Mucosa of rectum (tissue), 2 donors: ENCODE measurements around the gene ALX3.
A peak's percentile ranks its signal among the peaks of the same experiment; 100 is the strongest.
"Not testable (repeated sequence)": the region's sequence is repeated elsewhere in the genome, so short reads cannot be mapped to it uniquely, and the experiment has no call there.

Experiments
- H3K27ac ChIP-seq, 2 donors: one replicate each; pipeline ENCODE4 v1.7.0; 2013; ENCODE audit warnings: inconsistent platforms in 2 of 2, low read depth in 2 of 2, low read length in 2 of 2
- H3K27me3 ChIP-seq, 2 donors: one replicate each; pipeline ENCODE4 v1.7.0; 2013; ENCODE audit warnings: low read length in 2 of 2; ENCODE audit not compliant: control insufficient read depth in 2 of 2, insufficient read depth in 2 of 2
- H3K36me3 ChIP-seq, 2 donors: one replicate each; pipeline ENCODE4 v1.7.0; 2013; ENCODE audit warnings: low read length in 2 of 2; ENCODE audit not compliant: control insufficient read depth in 2 of 2, insufficient read depth in 2 of 2
- H3K4me1 ChIP-seq, 2 donors: one replicate each; pipeline ENCODE4 v1.7.0; 2013; ENCODE audit warnings: low read length in 2 of 2, mild to moderate bottlenecking in 1 of 2; ENCODE audit not compliant: control insufficient read depth in 2 of 2, insufficient read depth in 2 of 2
- H3K4me3 ChIP-seq, 2 donors: one replicate each; pipeline ENCODE4 v1.7.0; 2013; ENCODE audit warnings: low read length in 2 of 2
- H3K9ac ChIP-seq, 2 donors: one replicate each; pipeline ENCODE4 v1.7.0; 2013; ENCODE audit warnings: low read length in 2 of 2, low read depth in 1 of 2, mild to moderate bottlenecking in 1 of 2
- H3K9me3 ChIP-seq, 2 donors: one replicate each; pipeline ENCODE4 v1.7.0; 2013; ENCODE audit warnings: low read length in 2 of 2; ENCODE audit not compliant: control insufficient read depth in 2 of 2
- donor health status: healthy.
- donor health status: Normal muscosa, but diverticular disease.

ALX3 gene

GRCh38 chr1:110033421-110033820 lies 37.1 kb downstream of the ALX3 start:
- H3K27me3 ChIP-seq: no peaks in the 10 kb centered on the region
- peaks cover 7 to 10% of the 10 kb centered on the region in 2 donors for H3K36me3 ChIP-seq
- H3K27ac ChIP-seq: no peak overlapping the region
- H3K4me3 ChIP-seq: no peak overlapping the region
- no peaks in the 10 kb centered on the region for H3K9me3 ChIP-seq
- peaks cover 8 to 13% of the 10 kb centered on the region in 2 donors for H3K4me1 ChIP-seq
- no peak overlapping the region for H3K9ac ChIP-seq

GRCh38 chr1:110032327-110032726 lies 38.1 kb downstream of the ALX3 start:
- Histone ChIP-seq H3K4me1 (peaks cover 8 to 13% of the 10 kb centered on the region in 2 donors), H3K36me3 (peaks cover 0 to under 1% of the 10 kb centered on the region in 2 donors), H3K27me3 (no peaks in the 10 kb centered on the region), H3K9ac (no peak overlapping the region), H3K27ac (no peak overlapping the region), H3K9me3 (no peaks in the 10 kb centered on the region), H3K4me3 (no peak overlapping the region)

GRCh38 chr1:110030687-110031086 lies 39.8 kb downstream of the ALX3 start:
- Histone ChIP-seq H3K4me3 (peak overlapping the region in 1 of 2 donors; percentile 1), H3K4me1 (peaks cover 6 to 11% of the 10 kb centered on the region in 2 donors)
- not testable (repeated sequence) for H3K27me3 ChIP-seq, H3K9me3 ChIP-seq, H3K9ac ChIP-seq, H3K27ac ChIP-seq, H3K36me3 ChIP-seq

- H3K9me3 ChIP-seq: no peaks in the 10 kb centered on the region
- peaks cover 42 to 51% of the 10 kb centered on the region in 2 donors for H3K36me3 ChIP-seq
- H3K27me3 ChIP-seq: no peaks in the 10 kb centered on the region
- H3K27ac ChIP-seq: no peak overlapping the region
- H3K4me3 ChIP-seq: no peak overlapping the region
- no peak overlapping the region for H3K9ac ChIP-seq
- no peaks in the 10 kb centered on the region for H3K4me1 ChIP-seq
These were observed 45.9 kb downstream of the ALX3 start for GRCh38 chr1:110024613-110025012.

- H3K36me3 ChIP-seq: peaks cover 74 to 84% of the 10 kb centered on the region in 2 donors
- H3K9ac ChIP-seq: no peak overlapping the region
- no peaks in the 10 kb centered on the region for H3K27me3 ChIP-seq
- no peaks in the 10 kb centered on the region for H3K9me3 ChIP-seq
- H3K4me1 ChIP-seq: no peaks in the 10 kb centered on the region
- no peak overlapping the region for H3K4me3 ChIP-seq
- H3K27ac ChIP-seq: no peak overlapping the region
These were observed 49.2 kb downstream of the ALX3 start for GRCh38 chr1:110021285-110021684.

- Histone ChIP-seq H3K27ac (no peak overlapping the region), H3K9ac (no peak overlapping the region), H3K4me3 (no peak overlapping the region), H3K9me3 (no peaks in the 10 kb centered on the region), H3K27me3 (no peaks in the 10 kb centered on the region), H3K36me3 (peaks cover 86 to 92% of the 10 kb centered on the region in 2 donors), H3K4me1 (no peaks in the 10 kb centered on the region)
These were observed 50.7 kb downstream of the ALX3 start for GRCh38 chr1:110019770-110020169.

GRCh38 chr1:110018396-110018795 lies 52.1 kb downstream of the ALX3 start:
- Histone ChIP-seq H3K4me1 (no peaks in the 10 kb centered on the region), H3K4me3 (no peak overlapping the region), H3K27me3 (no peaks in the 10 kb centered on the region), H3K9me3 (no peaks in the 10 kb centered on the region), H3K36me3 (peaks cover 85 to 89% of the 10 kb centered on the region in 2 donors), H3K9ac (no peak overlapping the region), H3K27ac (no peak overlapping the region)

GRCh38 chr1:110017792-110018191 lies 52.7 kb downstream of the ALX3 start:
- no peak overlapping the region for H3K4me3 ChIP-seq
- H3K36me3 ChIP-seq: peaks cover 80 to 83% of the 10 kb centered on the region in 2 donors
- H3K4me1 ChIP-seq: no peaks in the 10 kb centered on the region
- no peak overlapping the region for H3K9ac ChIP-seq
- no peak overlapping the region for H3K27ac ChIP-seq
- H3K9me3 ChIP-seq: no peaks in the 10 kb centered on the region
- no peaks in the 10 kb centered on the region for H3K27me3 ChIP-seq

GRCh38 chr1:110012100-110012780 lies 58.2 kb downstream of the ALX3 start:
- Histone ChIP-seq H3K36me3 (peaks cover 64% of the 10 kb centered on the region in 2 donors), H3K27me3 (no peaks in the 10 kb centered on the region), H3K27ac (peak overlapping the region; percentile 18 to 61), H3K4me3 (peak overlapping the region in 1 of 2 donors; percentile 21), H3K9ac (no peak overlapping the region), H3K4me1 (peaks cover 0 to 6% of the 10 kb centered on the region in 2 donors), H3K9me3 (no peaks in the 10 kb centered on the region)

- peaks cover 57 to 58% of the 10 kb centered on the region in 2 donors for H3K36me3 ChIP-seq
- no peak overlapping the region for H3K4me3 ChIP-seq
- no peaks in the 10 kb centered on the region for H3K9me3 ChIP-seq
- peak overlapping the region in 1 of 2 donors; percentile 61 for H3K27ac ChIP-seq
- H3K4me1 ChIP-seq: peaks cover 0 to 6% of the 10 kb centered on the region in 2 donors
- H3K27me3 ChIP-seq: no peaks in the 10 kb centered on the region
- H3K9ac ChIP-seq: no peak overlapping the region
These were observed 58.9 kb downstream of the ALX3 start for GRCh38 chr1:110011527-110012041.
